Measurements from ENCODE around the gene TULP4.
"Not testable (repeated sequence)": the region's sequence is repeated elsewhere in the genome, so short reads cannot be mapped to it uniquely, and the experiment has no call there.

The TULP4 gene

GRCh38 chr6:158329531-158329930 lies 17.3 kb downstream of the TULP4 start:
- DNase-seq = no peak

GRCh38 chr6:158330016-158330415 lies 17.8 kb downstream of the TULP4 start:
- no peak for DNase-seq

GRCh38 chr6:158332237-158332636 lies 20.0 kb downstream of the TULP4 start:
- DNase-seq = no peak

GRCh38 chr6:158333094-158333493 lies 20.8 kb downstream of the TULP4 start:
- DNase-seq = no peak

- DNase-seq = no peak
Measured at GRCh38 chr6:158334534-158334933, 22.3 kb downstream of the TULP4 start.

GRCh38 chr6:158337332-158337731 lies 25.1 kb downstream of the TULP4 start:
- DNase-seq = no peak

- no peak for DNase-seq
Measured at GRCh38 chr6:158338311-158339112, 26.2 kb downstream of the TULP4 start.

GRCh38 chr6:158339197-158339596 lies 26.9 kb downstream of the TULP4 start:
- DNase-seq = not testable (repeated sequence)

GRCh38 chr6:158340252-158340651 lies 28.0 kb downstream of the TULP4 start:
- DNase-seq = no peak

GRCh38 chr6:158344534-158344933 lies 32.3 kb downstream of the TULP4 start:
- DNase-seq = no peak

- not testable (repeated sequence) for DNase-seq
Measured at GRCh38 chr6:158345444-158345843, 33.2 kb downstream of the TULP4 start.

GRCh38 chr6:158347335-158347734 lies 35.1 kb downstream of the TULP4 start:
- no peak for DNase-seq

- not testable (repeated sequence) for DNase-seq
Measured at GRCh38 chr6:158348737-158349504, 36.7 kb downstream of the TULP4 start.

- not testable (repeated sequence) for DNase-seq
Measured at GRCh38 chr6:158349505-158350275, 37.4 kb downstream of the TULP4 start.

GRCh38 chr6:158350731-158351130 lies 38.5 kb downstream of the TULP4 start:
- not testable (repeated sequence) for DNase-seq

GRCh38 chr6:158353883-158354877 lies 41.9 kb downstream of the TULP4 start:
- DNase-seq = no peak

GRCh38 chr6:158356586-158357546 lies 44.6 kb downstream of the TULP4 start:
- DNase-seq = no peak

- no peak for DNase-seq
Measured at GRCh38 chr6:158357570-158358216, 45.4 kb downstream of the TULP4 start.

GRCh38 chr6:158358450-158359077 lies 46.3 kb downstream of the TULP4 start:
- DNase-seq = no peak

GRCh38 chr6:158361068-158361467 lies 48.8 kb downstream of the TULP4 start:
- DNase-seq = no peak
